AG09319 (cell line): ENCODE data around the gene USP7.
"Not testable (repeated sequence)": the region's sequence is repeated elsewhere in the genome, so short reads cannot be mapped to it uniquely, and the experiment has no call there.

Experiments used
- DNase-seq: peaks from one replicate; pipeline ENCODE4 v3.0.0-alpha.2; 2010; ENCODE audit warnings: low read depth; ENCODE audit errors: extremely low read depth
- TF ChIP-seq, protein P1 (sequence below): IDR thresholded peaks from 2 replicates; pipeline ENCODE4 v1.5.1; 2011; ENCODE audit warnings: low read depth, mild to moderate bottlenecking, inconsistent platforms, low read length, moderate library complexity

Gene USP7

DNA sequence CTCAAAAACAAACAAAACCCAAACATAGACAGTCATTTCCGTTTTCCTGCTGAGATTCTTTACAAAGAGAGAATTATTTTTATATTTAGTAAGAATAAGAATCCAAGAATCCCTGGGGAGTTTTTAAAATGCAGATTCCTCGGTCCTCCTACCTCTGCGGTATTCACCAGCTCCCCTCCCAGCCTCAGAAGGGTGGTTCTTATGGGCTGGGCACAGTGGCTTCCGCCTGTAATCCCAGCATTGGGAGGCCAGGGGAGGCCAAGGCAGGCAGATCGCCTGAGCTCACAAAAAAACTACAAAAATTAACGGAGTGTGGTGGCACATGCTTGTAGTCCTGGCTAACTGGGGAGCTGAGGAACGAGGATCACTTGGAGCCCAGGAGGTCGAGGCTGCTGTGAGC is 26.7 kb upstream of the USP7 start:
- DNase-seq, result no peak
- TF ChIP-seq, protein P1, sequence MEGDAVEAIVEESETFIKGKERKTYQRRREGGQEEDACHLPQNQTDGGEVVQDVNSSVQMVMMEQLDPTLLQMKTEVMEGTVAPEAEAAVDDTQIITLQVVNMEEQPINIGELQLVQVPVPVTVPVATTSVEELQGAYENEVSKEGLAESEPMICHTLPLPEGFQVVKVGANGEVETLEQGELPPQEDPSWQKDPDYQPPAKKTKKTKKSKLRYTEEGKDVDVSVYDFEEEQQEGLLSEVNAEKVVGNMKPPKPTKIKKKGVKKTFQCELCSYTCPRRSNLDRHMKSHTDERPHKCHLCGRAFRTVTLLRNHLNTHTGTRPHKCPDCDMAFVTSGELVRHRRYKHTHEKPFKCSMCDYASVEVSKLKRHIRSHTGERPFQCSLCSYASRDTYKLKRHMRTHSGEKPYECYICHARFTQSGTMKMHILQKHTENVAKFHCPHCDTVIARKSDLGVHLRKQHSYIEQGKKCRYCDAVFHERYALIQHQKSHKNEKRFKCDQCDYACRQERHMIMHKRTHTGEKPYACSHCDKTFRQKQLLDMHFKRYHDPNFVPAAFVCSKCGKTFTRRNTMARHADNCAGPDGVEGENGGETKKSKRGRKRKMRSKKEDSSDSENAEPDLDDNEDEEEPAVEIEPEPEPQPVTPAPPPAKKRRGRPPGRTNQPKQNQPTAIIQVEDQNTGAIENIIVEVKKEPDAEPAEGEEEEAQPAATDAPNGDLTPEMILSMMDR, result no peak

DNA sequence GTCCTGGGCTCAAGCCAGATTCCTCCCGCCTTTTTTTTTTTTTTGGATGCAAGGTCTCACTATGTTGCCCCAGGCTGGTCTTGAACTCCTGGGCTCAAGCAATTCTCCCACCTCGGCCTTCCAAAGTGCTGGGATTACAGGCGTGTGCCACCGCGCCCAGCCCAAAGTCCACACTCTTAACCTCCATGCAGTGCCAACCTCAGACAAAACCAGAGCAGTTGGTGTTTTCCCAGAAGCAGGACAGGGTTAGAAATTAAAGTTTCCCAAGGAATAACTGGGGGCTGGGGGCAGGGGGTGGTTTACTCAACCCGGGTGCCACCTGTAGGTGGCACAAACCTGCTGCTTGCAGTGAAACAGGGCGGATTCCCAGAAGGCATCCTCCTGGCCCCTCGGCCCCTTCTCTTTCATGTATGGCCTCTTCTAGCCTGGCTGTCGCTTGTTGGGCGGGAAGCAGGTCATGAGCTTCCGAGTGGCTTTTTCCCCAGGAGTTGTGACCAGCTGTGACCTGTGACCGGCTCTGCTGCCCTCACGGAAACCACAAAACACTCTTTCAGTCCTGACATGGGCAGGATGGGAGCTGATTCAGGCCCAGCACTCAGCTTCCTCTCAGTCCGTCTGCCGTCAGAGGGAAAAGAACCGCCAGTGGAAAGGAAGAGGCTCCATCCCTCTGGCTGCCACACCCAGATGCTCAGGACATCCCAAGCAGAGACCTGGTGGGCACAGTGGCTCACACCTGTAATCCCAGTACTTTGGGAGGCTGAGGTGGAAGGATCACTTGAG is 25.6 kb upstream of the USP7 start:
- TF ChIP-seq, protein P1, result no peak
- no peak for DNase-seq

DNA sequence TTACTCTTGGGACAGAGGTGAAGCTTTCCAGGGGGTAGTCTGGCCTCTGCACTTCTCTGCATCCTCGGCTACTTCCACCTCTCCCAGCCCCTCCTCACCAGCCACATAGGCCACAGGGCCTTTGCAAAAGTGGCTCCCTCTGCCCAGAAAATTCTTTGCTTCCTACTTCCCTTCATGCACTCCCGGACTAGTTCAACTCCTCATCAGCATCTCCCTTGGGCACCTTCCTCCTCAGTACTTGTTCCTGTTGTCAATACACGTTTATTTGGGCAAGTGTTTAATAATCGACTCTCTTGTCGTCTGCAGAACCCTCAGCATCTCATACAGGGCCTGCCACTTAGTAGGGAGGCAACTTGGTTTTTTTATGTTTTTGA is 23.1 kb upstream of the USP7 start:
- TF ChIP-seq, protein P1, result no peak
- DNase-seq, result no peak

DNA sequence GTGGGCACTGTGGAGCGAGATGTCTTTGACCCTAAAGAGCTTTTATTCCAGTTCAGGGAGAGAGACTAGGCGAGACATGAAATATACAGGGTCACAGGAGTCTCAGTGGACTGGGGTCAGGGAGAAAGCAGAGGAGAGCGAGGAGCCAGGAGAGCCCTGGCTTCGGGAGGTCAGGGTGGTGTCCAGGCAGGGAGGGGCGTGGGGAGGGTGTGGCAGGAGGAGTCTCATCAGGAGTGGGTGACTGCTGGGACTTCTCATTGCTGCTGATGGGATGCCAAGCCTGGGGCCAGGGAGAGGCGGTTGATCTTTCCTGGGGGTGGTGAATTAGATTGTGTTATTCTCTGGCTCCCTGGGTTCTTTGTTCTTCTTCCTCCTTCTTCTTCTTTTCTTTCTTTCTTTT is 22.4 kb upstream of the USP7 start:
- TF ChIP-seq, protein P1, result no peak
- DNase-seq, result no peak

DNA sequence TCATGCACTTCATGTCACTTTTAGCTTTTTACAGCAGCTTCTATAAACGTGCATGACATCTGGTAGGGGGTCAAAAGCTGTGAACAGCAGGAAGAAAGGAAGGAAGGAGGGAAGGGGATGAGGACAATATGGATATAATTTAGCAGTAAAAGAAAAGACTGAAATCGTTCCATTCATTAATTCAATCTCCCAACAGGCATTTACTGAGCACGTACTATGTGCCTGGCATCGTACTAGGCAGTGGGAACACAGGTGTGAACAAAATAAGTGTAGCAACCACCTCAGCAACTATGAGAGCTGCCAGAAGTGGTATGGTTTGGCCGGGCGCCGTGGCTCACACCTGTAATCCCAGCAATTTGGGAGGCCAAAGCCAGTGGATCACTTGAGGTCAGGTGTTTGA is 19.1 kb upstream of the USP7 start:
- TF ChIP-seq, protein P1, result no peak
- DNase-seq, result no peak

DNA sequence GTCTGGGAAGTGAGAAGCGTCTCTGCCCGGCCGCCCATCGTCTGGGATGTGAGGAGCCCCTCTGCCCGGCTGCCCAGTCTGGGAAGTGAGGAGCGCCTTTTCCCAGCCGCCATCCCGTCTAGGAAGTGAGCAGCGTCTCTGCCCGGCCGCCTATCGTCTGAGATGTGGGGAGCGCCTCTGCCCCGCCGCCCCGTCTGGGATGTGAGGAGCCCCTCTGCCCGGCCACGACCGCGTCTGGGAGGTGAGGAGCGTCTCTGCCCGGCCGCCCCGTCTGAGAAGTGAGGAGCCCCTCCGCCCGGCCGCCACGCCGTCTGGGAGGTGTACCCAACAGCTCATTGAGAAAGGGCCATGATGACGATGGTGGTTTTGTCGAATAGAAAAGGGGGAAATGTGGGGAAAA is 18.2 kb upstream of the USP7 start:
- DNase-seq, result not testable (repeated sequence)

DNA sequence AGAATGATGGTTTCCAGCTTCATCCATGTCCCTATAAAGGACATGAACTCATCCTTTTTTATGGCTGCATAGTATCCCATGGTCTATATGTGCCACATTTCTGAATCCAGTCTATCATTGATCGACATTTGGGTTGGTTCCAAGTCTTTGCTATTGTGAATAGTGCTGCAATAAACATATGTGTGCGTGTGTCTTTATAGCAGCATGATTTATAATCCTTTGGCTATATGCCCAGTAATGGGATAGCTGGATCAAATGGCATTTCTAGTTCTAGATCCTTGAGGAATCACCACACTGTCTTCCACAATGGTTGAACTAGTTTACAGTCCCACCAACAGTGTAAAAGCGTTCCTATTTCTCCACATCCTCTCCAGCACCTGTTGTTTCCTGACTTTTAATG is 12.5 kb upstream of the USP7 start:
- not testable (repeated sequence) for DNase-seq

DNA sequence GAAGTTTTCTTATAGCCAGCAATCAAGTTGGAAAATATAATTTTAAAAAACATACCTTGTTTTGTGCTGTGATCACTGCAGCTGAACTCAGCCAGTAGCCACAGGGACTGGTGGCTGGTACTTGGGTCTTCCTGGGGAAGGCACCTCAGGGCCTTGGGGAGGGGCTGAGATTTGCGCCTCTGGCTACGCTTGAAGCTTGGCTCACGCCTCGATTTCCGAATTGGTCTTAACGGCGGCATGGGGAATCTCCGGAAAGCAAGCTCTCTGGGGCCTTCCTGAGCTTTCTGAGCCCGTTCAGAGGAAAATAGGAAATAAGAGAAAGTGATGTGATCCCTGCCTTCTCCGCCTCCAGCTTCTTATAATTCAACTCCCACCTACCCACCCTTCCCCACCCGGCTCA is 11.3 kb upstream of the USP7 start:
- TF ChIP-seq, protein P1, result no peak
- no peak for DNase-seq
